Erythroblast (primary cell): ENCODE measurements around the gene TREM2.

Experiments
- GATA1 ChIP-seq: IDR thresholded peaks from 2 replicates; pipeline ENCODE4 v1.6.1; 2011; ENCODE audit warnings: low read depth, mild to moderate bottlenecking, control low read depth, low read length, moderate library complexity
- POLR2A ChIP-seq: IDR thresholded peaks from 2 replicates; pipeline ENCODE4 v1.6.1; 2011; ENCODE audit warnings: mild to moderate bottlenecking, low read length

- TF ChIP-seq POLR2A = no peak
- no peak for TF ChIP-seq GATA1
These were observed 8.8 kb downstream of the TREM2 start, which contains the start of gene TREML1 for GRCh38 chr6:41153992-41154625.
